BLaER1 (cell line): ENCODE data around the gene EFHC1.

ENCODE experiments used
- H3K27ac ChIP-seq: shearing (Covaris generic); formaldehyde crosslinking; 2 replicates; pipeline ENCODE4 v1.8.1; 2022
- H3K27me3 ChIP-seq: shearing (Covaris generic); formaldehyde crosslinking; 2 replicates; pipeline ENCODE4 v1.8.1; 2022
- H3K36me3 ChIP-seq: shearing (Covaris generic); formaldehyde crosslinking; 2 replicates; pipeline ENCODE4 v1.8.1; 2022
- H3K4me1 ChIP-seq: shearing (Covaris generic); formaldehyde crosslinking; 2 replicates; pipeline ENCODE4 v1.8.1; 2022
- H3K4me2 ChIP-seq: shearing (Covaris generic); formaldehyde crosslinking; 2 replicates; pipeline ENCODE4 v1.8.1; 2022
- H3K4me3 ChIP-seq: shearing (Covaris generic); formaldehyde crosslinking; 2 replicates; pipeline ENCODE4 v1.8.1; 2022
- H3K9ac ChIP-seq: shearing (Covaris generic); formaldehyde crosslinking; 2 replicates; pipeline ENCODE4 v1.8.1; 2022
- H3K9me3 ChIP-seq: shearing (Covaris generic); formaldehyde crosslinking; 2 replicates; pipeline ENCODE4 v1.8.1; 2022
- H4K20me1 ChIP-seq: shearing (Covaris generic); formaldehyde crosslinking; 2 replicates; pipeline ENCODE4 v1.8.1; 2022
- Cebpa-rat ChIP-seq: shearing (Covaris generic); IDR thresholded peaks from 2 replicates; pipeline ENCODE4 v1.8.1; 2022

EFHC1 gene

GRCh38 chr6:52507557-52508260 lies 87.6 kb downstream of the EFHC1 start:
- peaks cover 82% of the 10 kb centered on the region for H3K36me3 ChIP-seq
- H3K27me3 ChIP-seq, result no peaks in the 10 kb centered on the region
- H3K4me1 ChIP-seq, result peaks cover 100% of the 10 kb centered on the region
- no peak overlapping the region for H3K4me3 ChIP-seq
- H3K4me2 ChIP-seq, result peak overlapping the region; percentile 78; the same call in 1 of the 2 replicates
- TF ChIP-seq Cebpa-rat, result no peak
- no peak overlapping the region for H3K9ac ChIP-seq
- no peaks in the 10 kb centered on the region for H3K9me3 ChIP-seq
- peak overlapping the region; percentile 32; the same call in 1 of the 2 replicates for H3K27ac ChIP-seq
- no peaks in the 10 kb centered on the region for H4K20me1 ChIP-seq

- Histone ChIP-seq H3K9me3 (no peaks in the 10 kb centered on the region), H3K4me1 (peaks cover 100% of the 10 kb centered on the region), H4K20me1 (no peaks in the 10 kb centered on the region), H3K4me3 (no peak overlapping the region), H3K27me3 (no peaks in the 10 kb centered on the region), H3K4me2 (peak overlapping the region; percentile 78; the same call in 1 of the 2 replicates), H3K36me3 (peaks cover 85% of the 10 kb centered on the region), H3K27ac (peak overlapping the region; percentile 32; the same call in 1 of the 2 replicates), H3K9ac (no peak overlapping the region)
- TF ChIP-seq Cebpa-rat, result no peak
Observed at GRCh38 chr6:52508261-52508739, 88.2 kb downstream of the EFHC1 start.

GRCh38 chr6:52509281-52510212 lies 89.4 kb downstream of the EFHC1 start:
- Histone ChIP-seq H3K27me3 (no peaks in the 10 kb centered on the region), H3K9me3 (no peaks in the 10 kb centered on the region), H3K4me2 (peak overlapping the region; percentile 78), H3K36me3 (peaks cover 92% of the 10 kb centered on the region), H3K9ac (no peak overlapping the region), H3K4me3 (no peak overlapping the region), H4K20me1 (no peaks in the 10 kb centered on the region), H3K4me1 (peaks cover 94% of the 10 kb centered on the region), H3K27ac (peak overlapping the region; percentile 32; the same call in 1 of the 2 replicates)
- TF ChIP-seq Cebpa-rat, result no peak

- Histone ChIP-seq H3K9ac (no peak overlapping the region), H3K9me3 (no peaks in the 10 kb centered on the region), H3K4me2 (peak overlapping the region; percentile 78), H3K27ac (peak overlapping the region; percentile 32), H3K36me3 (peaks cover 92% of the 10 kb centered on the region), H3K4me3 (no peak overlapping the region), H3K27me3 (no peaks in the 10 kb centered on the region), H3K4me1 (peaks cover 88% of the 10 kb centered on the region), H4K20me1 (no peaks in the 10 kb centered on the region)
- no peak for TF ChIP-seq Cebpa-rat
Observed at GRCh38 chr6:52510213-52510562, 90.0 kb downstream of the EFHC1 start.

GRCh38 chr6:52511163-52511562 lies 91.0 kb downstream of the EFHC1 start:
- no peak for TF ChIP-seq Cebpa-rat
- no peak overlapping the region for H3K9ac ChIP-seq
- peaks cover 78% of the 10 kb centered on the region for H3K4me1 ChIP-seq
- H3K4me2 ChIP-seq, result peak overlapping the region; percentile 78
- H4K20me1 ChIP-seq, result no peaks in the 10 kb centered on the region
- H3K9me3 ChIP-seq, result no peaks in the 10 kb centered on the region
- no peak overlapping the region for H3K4me3 ChIP-seq
- no peaks in the 10 kb centered on the region for H3K27me3 ChIP-seq
- no peak overlapping the region for H3K27ac ChIP-seq
- H3K36me3 ChIP-seq, result peaks cover 92% of the 10 kb centered on the region

- Histone ChIP-seq H3K4me3 (no peak overlapping the region), H4K20me1 (peaks cover 2% of the 10 kb centered on the region; the same call in 1 of the 2 replicates), H3K4me1 (peaks cover 73% of the 10 kb centered on the region), H3K9ac (no peak overlapping the region; the same call in 1 of the 2 replicates), H3K9me3 (no peaks in the 10 kb centered on the region), H3K27ac (peak overlapping the region; percentile 56), H3K27me3 (no peaks in the 10 kb centered on the region), H3K36me3 (peaks cover 92% of the 10 kb centered on the region), H3K4me2 (no peak overlapping the region; the same call in 1 of the 2 replicates)
- TF ChIP-seq Cebpa-rat, result no peak
Observed at GRCh38 chr6:52511572-52512151, 91.5 kb downstream of the EFHC1 start.

GRCh38 chr6:52512199-52512598 lies 92.1 kb downstream of the EFHC1 start:
- Histone ChIP-seq H3K4me1 (peaks cover 68% of the 10 kb centered on the region), H3K27ac (peak overlapping the region; percentile 56), H3K4me3 (no peak overlapping the region), H3K36me3 (peaks cover 92% of the 10 kb centered on the region), H4K20me1 (peaks cover 5% of the 10 kb centered on the region; the same call in 1 of the 2 replicates), H3K4me2 (no peak overlapping the region), H3K9me3 (no peaks in the 10 kb centered on the region), H3K9ac (no peak overlapping the region; the same call in 1 of the 2 replicates), H3K27me3 (no peaks in the 10 kb centered on the region)
- TF ChIP-seq Cebpa-rat, result no peak

- no peak overlapping the region for H3K4me3 ChIP-seq
- H3K4me2 ChIP-seq, result no peak overlapping the region
- H3K4me1 ChIP-seq, result peaks cover 55% of the 10 kb centered on the region
- no peak overlapping the region for H3K9ac ChIP-seq
- no peak overlapping the region for H3K27ac ChIP-seq
- no peak for TF ChIP-seq Cebpa-rat
- peaks cover 15% of the 10 kb centered on the region; the same call in 1 of the 2 replicates for H4K20me1 ChIP-seq
- no peaks in the 10 kb centered on the region for H3K9me3 ChIP-seq
- no peaks in the 10 kb centered on the region for H3K27me3 ChIP-seq
- H3K36me3 ChIP-seq, result peaks cover 92% of the 10 kb centered on the region
Observed at GRCh38 chr6:52513464-52513863, 93.3 kb downstream of the EFHC1 start.

GRCh38 chr6:52513896-52514295 lies 93.8 kb downstream of the EFHC1 start:
- no peak overlapping the region for H3K4me3 ChIP-seq
- peaks cover 19% of the 10 kb centered on the region; the same call in 1 of the 2 replicates for H4K20me1 ChIP-seq
- H3K9ac ChIP-seq, result no peak overlapping the region
- peaks cover 51% of the 10 kb centered on the region for H3K4me1 ChIP-seq
- H3K27ac ChIP-seq, result peak overlapping the region; percentile 1; the same call in 1 of the 2 replicates
- H3K36me3 ChIP-seq, result peaks cover 92% of the 10 kb centered on the region
- TF ChIP-seq Cebpa-rat, result no peak
- no peak overlapping the region for H3K4me2 ChIP-seq
- H3K9me3 ChIP-seq, result no peaks in the 10 kb centered on the region
- H3K27me3 ChIP-seq, result no peaks in the 10 kb centered on the region
